HCT116 (cell line): ENCODE data around the gene RNF212.

ENCODE experiments used
- ATF3 ChIP-seq: IDR thresholded peaks from 2 replicates; pipeline ENCODE4 v1.6.1; 2012
- CEBPB ChIP-seq: IDR thresholded peaks from 2 replicates; pipeline ENCODE4 v1.6.1; 2012; ENCODE audit warnings: low read depth
- CTCF ChIP-seq, 3 experiments: fragments of 200-600 bp in 1 of 3; sonication (generic) in 1 of 3; IDR thresholded peaks in 2 of 3; conservative IDR thresholded peaks in 1 of 3; 2 replicates each; pipeline ENCODE4 v1.5.1; 2012 to 2017; ENCODE audit warnings: low read depth in 2 of 3, low read length in 2 of 3, antibody characterized with exemption in 1 of 3, borderline replicate concordance in 1 of 3, control low read depth in 1 of 3, mild to moderate bottlenecking in 1 of 3, mixed read lengths in 1 of 3, mixed run types in 1 of 3, moderate library complexity in 1 of 3; ENCODE audit not compliant: insufficient read depth in 1 of 3
- MAX ChIP-seq: IDR thresholded peaks from 2 replicates; pipeline ENCODE4 v1.6.1; 2012
- POLR2AphosphoS5 ChIP-seq: IDR thresholded peaks from 2 replicates; pipeline ENCODE4 v1.6.1; 2011; ENCODE audit warnings: mild to moderate bottlenecking, low read depth, low read length, moderate library complexity

GRCh38 chr4:1027219-1027914 lies 86.0 kb downstream of the RNF212 start:
- TF ChIP-seq POLR2AphosphoS5, result no peak
- TF ChIP-seq CTCF (IDR thresholded peaks at IDR 0.05 in 2 of 3, conservative IDR thresholded peaks at IDR 0.05 in 1 of 3; ENCODE audit: borderline replicate concordance in 1 of 3, insufficient read depth in 1 of 3, low read depth in 2 of 3, low read length in 2 of 3), result no peak
- no peak for TF ChIP-seq ATF3
- no peak for TF ChIP-seq CEBPB
- TF ChIP-seq MAX, result no peak
